IMR-90 (cell line): Measurements from ENCODE around the gene OR2V2. TPM values are rescaled to one million over a fixed set of nuclear protein-coding genes. Genes with fewer than 3 reads are reported as not detected.

Experiments
- ATAC-seq: fragments of 200-7000 bp; cut with Tn5 transposase; 2 replicates; pipeline ENCODE4 v1.9.1; 2020; ENCODE audit warnings: low read depth, mild to moderate bottlenecking, moderate library complexity
- BruUV-seq: library from RNA; stranded (reverse); fragments of 400-500 nt; replicated peaks from 2 replicates; lab custom pipeline; 2021; lab: Mats Ljungman, UMichigan
- CTCF ChIA-PET: fragments of 300-600 bp; formaldehyde crosslinking; extraction: SDS; loops from one replicate; lab custom pipeline; 2021; ENCODE audit warnings: antibody characterized with exemption; lab: Yijun Ruan, JAX
- POLR2A ChIA-PET: fragments of 300-600 bp; sonication (Branson Sonifier 250); formaldehyde crosslinking; loops from one replicate; lab custom pipeline; 2022; ENCODE audit warnings: antibody characterized with exemption; ENCODE audit not compliant: unreplicated experiment; lab: Charles Lee
- DNase-seq: peaks from one replicate; pipeline ENCODE4 v3.0.0; 2013
- H2AFZ ChIP-seq: replicated peaks from 2 replicates; pipeline ENCODE3; 2013; ENCODE audit warnings: low read length, mild to moderate bottlenecking; ENCODE audit not compliant: poor library complexity
- H2AK5ac ChIP-seq: 2 replicates; pipeline ENCODE4 v1.6.1; 2013; ENCODE audit warnings: low read depth, low read length, inconsistent platforms
- H2AK9ac ChIP-seq: replicated peaks from 2 replicates; pipeline ENCODE3; 2013; ENCODE audit warnings: mild to moderate bottlenecking, low read depth, low read length, moderate library complexity; ENCODE audit not compliant: poor library complexity
- H2BK120ac ChIP-seq: 2 replicates; pipeline ENCODE4 v1.6.1; 2013; ENCODE audit warnings: low read depth, low read length, inconsistent platforms
- H2BK15ac ChIP-seq: 3 replicates; pipeline ENCODE4 v1.6.1; 2013; ENCODE audit warnings: low read depth, low read length, inconsistent platforms
- H2BK20ac ChIP-seq: 2 replicates; pipeline ENCODE4 v1.6.1; 2013; ENCODE audit warnings: low read depth, mild to moderate bottlenecking, inconsistent platforms, low read length, moderate library complexity
- H2BK5ac ChIP-seq: 2 replicates; pipeline ENCODE4 v1.6.1; 2013; ENCODE audit warnings: mild to moderate bottlenecking, low read depth, low read length, inconsistent platforms; ENCODE audit not compliant: poor library complexity, severe bottlenecking
- H3K14ac ChIP-seq: replicated peaks from 2 replicates; pipeline ENCODE4 v1.6.1; 2013; ENCODE audit warnings: low read depth, low read length, inconsistent platforms
- H3K18ac ChIP-seq: 2 replicates; pipeline ENCODE4 v1.6.1; 2013; ENCODE audit warnings: low read depth, low read length, control low read depth
- H3K23ac ChIP-seq: 2 replicates; pipeline ENCODE4 v1.6.1; 2013; ENCODE audit warnings: low read depth, low read length, inconsistent platforms
- H3K27ac ChIP-seq: 2 replicates; pipeline ENCODE4 v1.5.1; 2013; ENCODE audit warnings: mild to moderate bottlenecking, control low read depth, low read length; ENCODE audit not compliant: insufficient read depth
- H3K27me3 ChIP-seq: 2 replicates; pipeline ENCODE4 v1.6.1; 2013; ENCODE audit warnings: low read length; ENCODE audit not compliant: control insufficient read depth, insufficient read depth
- H3K36me3 ChIP-seq: 2 replicates; pipeline ENCODE4 v1.6.1; 2013; ENCODE audit warnings: low read length, mixed read lengths; ENCODE audit not compliant: control insufficient read depth, insufficient read depth
- H3K4ac ChIP-seq: 2 replicates; pipeline ENCODE4 v1.6.1; 2013; ENCODE audit warnings: low read depth, low read length, inconsistent platforms
- H3K4me1 ChIP-seq: 2 replicates; pipeline ENCODE4 v1.6.1; 2013; ENCODE audit warnings: low read length, mixed read lengths; ENCODE audit not compliant: control insufficient read depth, insufficient read depth
- H3K4me2 ChIP-seq: 2 replicates; pipeline ENCODE4 v1.6.1; 2013; ENCODE audit warnings: low read depth, mild to moderate bottlenecking, control low read depth, low read length, moderate library complexity
- H3K4me3 ChIP-seq: 2 replicates; pipeline ENCODE4 v1.5.1; 2013; ENCODE audit warnings: low read depth, mild to moderate bottlenecking, control low read depth, low read length, moderate library complexity; ENCODE audit not compliant: insufficient read depth
- H3K56ac ChIP-seq: 2 replicates; pipeline ENCODE4 v1.6.1; 2013; ENCODE audit warnings: low read length, inconsistent platforms; ENCODE audit not compliant: insufficient read depth; ENCODE audit errors: extremely low read depth
- H3K79me1 ChIP-seq, 2 experiments: 2 replicates each; pipeline ENCODE4 v1.6.1; 2013; ENCODE audit warnings: low read length in 2 of 2, inconsistent platforms in 1 of 2, low read depth in 1 of 2
- H3K9ac ChIP-seq: 2 replicates; pipeline ENCODE4 v1.6.1; 2013; ENCODE audit warnings: low read depth, low read length, control low read depth
- H3K9me1 ChIP-seq: 2 replicates; pipeline ENCODE4 v1.6.1; 2013; ENCODE audit warnings: low read length, inconsistent platforms; ENCODE audit not compliant: insufficient read depth
- H3K9me3 ChIP-seq: 2 replicates; pipeline ENCODE4 v1.6.1; 2013; ENCODE audit warnings: low read length; ENCODE audit not compliant: control insufficient read depth, insufficient read depth
- H4K20me1 ChIP-seq: 2 replicates; pipeline ENCODE4 v1.6.1; 2013; ENCODE audit warnings: low read length, inconsistent platforms; ENCODE audit not compliant: insufficient read depth
- H4K5ac ChIP-seq: 2 replicates; pipeline ENCODE4 v1.6.1; 2013; ENCODE audit warnings: mild to moderate bottlenecking, low read depth, low read length, control low read depth
- H4K8ac ChIP-seq, 2 experiments: 2 replicates each; pipeline ENCODE4 v1.6.1; 2013; ENCODE audit warnings: low read depth in 2 of 2, low read length in 2 of 2, control low read depth in 1 of 2, inconsistent platforms in 1 of 2
- H4K91ac ChIP-seq: 2 replicates; pipeline ENCODE4 v1.6.1; 2013; ENCODE audit warnings: low read depth, low read length, inconsistent platforms; ENCODE audit not compliant: insufficient read depth
- BHLHE40 ChIP-seq: fragments of 150-350 bp; IDR thresholded peaks from 2 replicates; pipeline ENCODE4 v1.6.1; 2016; ENCODE audit warnings: mild to moderate bottlenecking, low read depth, low read length
- CEBPB ChIP-seq: IDR thresholded peaks from 2 replicates; pipeline ENCODE4 v1.6.1; 2012; ENCODE audit warnings: low read depth, low read length, improper control_type of control experiment
- CTCF ChIP-seq: conservative IDR thresholded peaks from 2 replicates; pipeline ENCODE4 v1.5.1; 2012; ENCODE audit warnings: mild to moderate bottlenecking, low read depth, low read length, improper control_type of control experiment
- ELK1 ChIP-seq: fragments of 150-350 bp; IDR thresholded peaks from 2 replicates; pipeline ENCODE4 v1.6.1; 2016; ENCODE audit warnings: low read depth, mild to moderate bottlenecking, low read length, moderate library complexity, borderline replicate concordance
- MAFK ChIP-seq: IDR thresholded peaks from 2 replicates; pipeline ENCODE4 v1.6.1; 2012; ENCODE audit warnings: low read depth, low read length, improper control_type of control experiment
- MAZ ChIP-seq: IDR thresholded peaks from 2 replicates; pipeline ENCODE4 v1.6.1; 2012; ENCODE audit warnings: low read depth, mild to moderate bottlenecking, low read length, improper control_type of control experiment, moderate library complexity, borderline replicate concordance
- MXI1 ChIP-seq: IDR thresholded peaks from 2 replicates; pipeline ENCODE4 v1.6.1; 2012; ENCODE audit warnings: low read depth, mild to moderate bottlenecking, low read length, moderate library complexity, borderline replicate concordance
- NFE2L2 ChIP-seq: fragments of 150-350 bp; IDR thresholded peaks from 2 replicates; pipeline ENCODE4 v1.6.1; 2016; ENCODE audit warnings: low read depth, mild to moderate bottlenecking, low read length
- POLR2A ChIP-seq: IDR thresholded peaks from 2 replicates; pipeline ENCODE4 v1.6.1; 2012; ENCODE audit warnings: mild to moderate bottlenecking, low read depth, low read length
- RAD21 ChIP-seq: IDR thresholded peaks from 2 replicates; pipeline ENCODE4 v1.6.1; 2012; ENCODE audit warnings: low read length, improper control_type of control experiment
- RCOR1 ChIP-seq: IDR thresholded peaks from 2 replicates; pipeline ENCODE4 v1.6.1; 2012; ENCODE audit warnings: mild to moderate bottlenecking, low read length, improper control_type of control experiment; ENCODE audit not compliant: insufficient replicate concordance
- WGBS, 2 experiments: methylation state at CpG; one replicate each; pipeline versions ENCODE4 v1.1.5 to v1.1.7; 2013; ENCODE audit warnings: missing lambda C conversion rate in 2 of 2; ENCODE audit not compliant: insufficient read length in 1 of 2; ENCODE audit errors: extremely low coverage in 2 of 2; 5-methylcytosine and 5-hydroxymethylcytosine counted together
- dilution Hi-C: fragments of 300-500 bp; cut with HindIII; formaldehyde crosslinking; loops from one replicate; pipeline ENCODE4 v1.14.3; 2018; ENCODE audit warnings: low sequenced_read_pairs; ENCODE audit not compliant: unreplicated experiment
- in situ Hi-C: fragments of 300-500 bp; cut with MboI; formaldehyde crosslinking; loops from 3 replicates; pipeline ENCODE4 v1.14.3; 2019; ENCODE audit warnings: low sequenced_read_pairs, inconsistent platforms, mixed read lengths
- intact Hi-C: fragments of 100-400 bp; cut with micrococcal nuclease; formaldehyde crosslinking; loops from 2 replicates; pipeline ENCODE4 v1.10.0; 2022
- polyA plus RNA-seq, 3 experiments: library from polyadenylated mRNA; depleted of rRNA; stranded (reverse); fragments of >200 nt; gene quantifications; 2 replicates each; pipeline ENCODE4 v1.2.3, GENCODE V29; 2012; ENCODE audit warnings: low replicate concordance in 1 of 3
- total RNA-seq: library from RNA; depleted of rRNA; stranded (reverse); fragments of >200 nt; gene quantifications from 2 replicates; pipeline ENCODE4 v1.2.3, GENCODE V29; 2012

OR2V2 gene
- total and polyA plus RNA-seq, 2 of the 4 experiments (the other 2 are of a cell fraction), result not detected

- no peak overlapping the region for H3K18ac ChIP-seq
- intact Hi-C loops (no loop called here), in situ Hi-C loops (no loop called here), dilution Hi-C loops (no loop called here)
- no peak overlapping the region for H2BK5ac ChIP-seq
- no peak for TF ChIP-seq CTCF
- TF ChIP-seq ELK1, result no peak
- TF ChIP-seq CEBPB, result no peak
- TF ChIP-seq NFE2L2, result no peak
- TF ChIP-seq POLR2A, result no peak
- no peak for TF ChIP-seq MAZ
- no peak for TF ChIP-seq RCOR1
- no peak for TF ChIP-seq RAD21
- no peak for TF ChIP-seq MXI1
- no peak for TF ChIP-seq BHLHE40
- no peak for TF ChIP-seq MAFK
- peak overlapping the region; percentile 51; the same call in 1 of the 2 replicates for H3K4me2 ChIP-seq
- DNase-seq (no peak), ATAC-seq (no peak)
- WGBS, 2 experiments, result no CpG with 5 or more reads among the region's 14 CpGs
- H3K56ac ChIP-seq, result no peak overlapping the region
- H4K20me1 ChIP-seq, result no peaks in the 10 kb centered on the region
- no peaks in the 10 kb centered on the region for H3K36me3 ChIP-seq
- H2BK20ac ChIP-seq, result no peak overlapping the region
- no peak overlapping the region for H4K8ac ChIP-seq
- peak overlapping the region; percentile 10 for H2AFZ ChIP-seq
- CTCF ChIA-PET, result no interaction called here
- no peak overlapping the region for H2BK15ac ChIP-seq
- H4K5ac ChIP-seq, result no peak overlapping the region
- no peak overlapping the region for H3K27ac ChIP-seq
- no peaks in the 10 kb centered on the region for H3K9me3 ChIP-seq
- H2BK120ac ChIP-seq, result no peak overlapping the region
- H3K4me1 ChIP-seq, result peaks cover 4% of the 10 kb centered on the region; the same call in 1 of the 2 replicates
- BruUV-seq, result no TSS peak
- H3K14ac ChIP-seq, result no peak overlapping the region; the same call in 1 of the 2 replicates
- peak overlapping the region; percentile 51 for H2AK9ac ChIP-seq
- no peak overlapping the region for H4K91ac ChIP-seq
- H3K27me3 ChIP-seq, result no peaks in the 10 kb centered on the region
- no peak overlapping the region for H3K4ac ChIP-seq
- H3K23ac ChIP-seq, result no peak overlapping the region
- H2AK5ac ChIP-seq, result no peak overlapping the region
- POLR2A ChIA-PET, result no interaction called here
- no peak overlapping the region for H3K4me3 ChIP-seq
- no peak overlapping the region for H3K9ac ChIP-seq
- no peaks in the 10 kb centered on the region for H3K79me1 ChIP-seq
- peaks cover 2% of the 10 kb centered on the region; the same call in 1 of the 2 replicates for H3K9me1 ChIP-seq
Observed at GRCh38 chr5:181168595-181169118, 21.3 kb downstream of the OR2V2 start.
